ENCODE measurements around the gene RAP1GDS1.
"Not testable (repeated sequence)": the region's sequence is repeated elsewhere in the genome, so short reads cannot be mapped to it uniquely, and the experiment has no call there.

RAP1GDS1 gene

GRCh38 chr4:98433691-98434090, 172.5 kb downstream of the RAP1GDS1 start:
- no peaks in the 10 kb centered on the region for H3K27me3 ChIP-seq (ENCODE audit: insufficient read depth, insufficient read length)
- TF ChIP-seq SUZ12 (IDR thresholded peaks at IDR 0.05; ENCODE audit: extremely low read depth, insufficient read depth, insufficient read length) (no peak), YY1 (IDR thresholded peaks at IDR 0.05; ENCODE audit: insufficient read depth, insufficient read length) (no peak), ZNF274 (IDR thresholded peaks at IDR 0.05; ENCODE audit: low read depth, low read length) (no peak)
- no peak for DNase-seq (ENCODE audit: low read depth, low spot score)
- no peaks in the 10 kb centered on the region for H3K9me3 ChIP-seq (ENCODE audit: insufficient read depth, low read length)
- no peak overlapping the region for H3K4me3 ChIP-seq (ENCODE audit: insufficient read length, low read depth)
- peaks cover 6% of the 10 kb centered on the region for H3K36me3 ChIP-seq (ENCODE audit: insufficient read depth, insufficient read length, low read length)
- no peaks in the 10 kb centered on the region for H3K4me1 ChIP-seq (ENCODE audit: insufficient read depth, insufficient read length)
- no peak overlapping the region for H3K9ac ChIP-seq (ENCODE audit: insufficient read length, low read depth)

DNA sequence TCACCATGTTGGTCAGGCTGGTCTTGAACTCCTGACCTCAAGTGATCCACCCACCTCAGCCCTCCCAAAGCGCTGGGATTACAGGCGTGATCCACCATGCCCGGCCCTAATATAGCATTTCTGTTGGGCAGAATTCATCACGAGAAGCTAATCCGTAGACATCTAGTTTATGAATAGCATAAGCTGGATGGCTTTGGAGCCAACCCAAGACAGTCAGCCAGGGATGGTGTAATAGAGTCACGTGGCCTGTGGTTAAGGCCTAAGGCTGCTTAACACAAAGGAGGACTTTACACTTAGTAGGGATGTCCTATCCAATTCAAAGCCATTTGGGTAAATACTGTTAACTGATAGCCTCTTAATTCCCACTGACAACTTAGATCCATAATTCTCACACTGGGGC, 173.6 kb downstream of the RAP1GDS1 start:
- H3K4me1 ChIP-seq (ENCODE audit: insufficient read depth, insufficient read length): no peaks in the 10 kb centered on the region
- no peak for DNase-seq (ENCODE audit: low read depth, low spot score)
- H3K36me3 ChIP-seq (ENCODE audit: insufficient read depth, insufficient read length, low read length): peaks cover 6% of the 10 kb centered on the region
- no peak overlapping the region for H3K4me3 ChIP-seq (ENCODE audit: insufficient read length, low read depth)
- H3K9me3 ChIP-seq (ENCODE audit: insufficient read depth, low read length): no peaks in the 10 kb centered on the region
- no peak overlapping the region for H3K9ac ChIP-seq (ENCODE audit: insufficient read length, low read depth)
- H3K27me3 ChIP-seq (ENCODE audit: insufficient read depth, insufficient read length): no peaks in the 10 kb centered on the region
- no peak for TF ChIP-seq ZNF274 (IDR thresholded peaks at IDR 0.05; ENCODE audit: low read depth, low read length)
- TF ChIP-seq YY1 (IDR thresholded peaks at IDR 0.05; ENCODE audit: insufficient read depth, insufficient read length): no peak

- DNase-seq (ENCODE audit: low read depth, low spot score): no peak
- H3K9me3 ChIP-seq (ENCODE audit: insufficient read depth, low read length): no peaks in the 10 kb centered on the region
- H3K9ac ChIP-seq (ENCODE audit: insufficient read length, low read depth): no peak overlapping the region
- H3K36me3 ChIP-seq (ENCODE audit: insufficient read depth, insufficient read length, low read length): peaks cover 4% of the 10 kb centered on the region
- no peaks in the 10 kb centered on the region for H3K27me3 ChIP-seq (ENCODE audit: insufficient read depth, insufficient read length)
- H3K4me1 ChIP-seq (ENCODE audit: insufficient read depth, insufficient read length): no peaks in the 10 kb centered on the region
- no peak overlapping the region for H3K4me3 ChIP-seq (ENCODE audit: insufficient read length, low read depth)
- TF ChIP-seq ZNF274 (IDR thresholded peaks at IDR 0.05; ENCODE audit: low read depth, low read length) (no peak), YY1 (IDR thresholded peaks at IDR 0.05; ENCODE audit: insufficient read depth, insufficient read length) (no peak), SUZ12 (IDR thresholded peaks at IDR 0.05; ENCODE audit: extremely low read depth, insufficient read depth, insufficient read length) (no peak)
Observed at GRCh38 chr4:98444371-98444770, 183.2 kb downstream of the RAP1GDS1 start.

- H3K4me1 ChIP-seq (ENCODE audit: insufficient read depth, insufficient read length): no peaks in the 10 kb centered on the region
- H3K4me3 ChIP-seq (ENCODE audit: insufficient read length, low read depth): no peak overlapping the region
- TF ChIP-seq YY1 (IDR thresholded peaks at IDR 0.05; ENCODE audit: insufficient read depth, insufficient read length): no peak
- TF ChIP-seq SUZ12 (IDR thresholded peaks at IDR 0.05; ENCODE audit: extremely low read depth, insufficient read depth, insufficient read length): no peak
- TF ChIP-seq ZNF274 (IDR thresholded peaks at IDR 0.05; ENCODE audit: low read depth, low read length): no peak
- H3K36me3 ChIP-seq (ENCODE audit: insufficient read depth, insufficient read length, low read length): peaks cover 4% of the 10 kb centered on the region
- H3K9me3 ChIP-seq (ENCODE audit: insufficient read depth, low read length): no peaks in the 10 kb centered on the region
- DNase-seq (ENCODE audit: low read depth, low spot score): no peak
- no peak overlapping the region for H3K9ac ChIP-seq (ENCODE audit: insufficient read length, low read depth)
- H3K27me3 ChIP-seq (ENCODE audit: insufficient read depth, insufficient read length): no peaks in the 10 kb centered on the region
Observed at GRCh38 chr4:98446499-98447375, 185.6 kb downstream of the RAP1GDS1 start.

- Histone ChIP-seq H3K9ac (ENCODE audit: insufficient read length, low read depth) (no peak overlapping the region), H3K4me3 (ENCODE audit: insufficient read length, low read depth) (no peak overlapping the region), H3K36me3 (ENCODE audit: insufficient read depth, insufficient read length, low read length) (peaks cover 4% of the 10 kb centered on the region), H3K9me3 (ENCODE audit: insufficient read depth, low read length) (no peaks in the 10 kb centered on the region; the same call in 1 of the 2 replicates), H3K27me3 (ENCODE audit: insufficient read depth, insufficient read length) (no peaks in the 10 kb centered on the region), H3K4me1 (ENCODE audit: insufficient read depth, insufficient read length) (no peaks in the 10 kb centered on the region)
- no peak for TF ChIP-seq YY1 (IDR thresholded peaks at IDR 0.05; ENCODE audit: insufficient read depth, insufficient read length)
- no peak for TF ChIP-seq SUZ12 (IDR thresholded peaks at IDR 0.05; ENCODE audit: extremely low read depth, insufficient read depth, insufficient read length)
- TF ChIP-seq ZNF274 (IDR thresholded peaks at IDR 0.05; ENCODE audit: low read depth, low read length): no peak
- no peak for DNase-seq (ENCODE audit: low read depth, low spot score)
Observed at GRCh38 chr4:98447648-98448047, 186.5 kb downstream of the RAP1GDS1 start.

DNA sequence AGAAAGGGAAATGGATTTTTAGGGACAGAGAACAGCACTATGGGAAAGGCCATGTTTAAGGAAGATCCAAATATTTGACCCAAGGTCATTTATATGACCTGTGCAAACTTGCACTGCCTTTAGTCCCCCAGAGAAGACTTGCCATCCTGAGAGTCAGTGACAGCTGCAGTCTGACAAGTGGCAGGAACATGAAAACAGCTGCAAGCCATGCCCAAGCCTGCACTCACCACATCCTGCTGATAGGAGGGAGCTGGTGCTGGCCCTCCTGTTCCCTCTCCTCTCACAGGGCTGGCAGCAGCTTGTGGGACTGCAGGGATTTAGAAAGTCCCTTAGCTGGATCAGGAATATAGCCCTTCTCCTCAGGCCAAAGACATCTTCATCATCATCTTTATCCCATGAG, 187.7 kb downstream of the RAP1GDS1 start:
- DNase-seq (ENCODE audit: low read depth, low spot score): no peak
- Histone ChIP-seq H3K4me1 (ENCODE audit: insufficient read depth, insufficient read length) (no peaks in the 10 kb centered on the region), H3K9me3 (ENCODE audit: insufficient read depth, low read length) (no peaks in the 10 kb centered on the region; the same call in 1 of the 2 replicates), H3K4me3 (ENCODE audit: insufficient read length, low read depth) (no peak overlapping the region), H3K36me3 (ENCODE audit: insufficient read depth, insufficient read length, low read length) (peaks cover 3% of the 10 kb centered on the region), H3K9ac (ENCODE audit: insufficient read length, low read depth) (no peak overlapping the region), H3K27me3 (ENCODE audit: insufficient read depth, insufficient read length) (no peaks in the 10 kb centered on the region)
- TF ChIP-seq ZNF274 (IDR thresholded peaks at IDR 0.05; ENCODE audit: low read depth, low read length): no peak
- TF ChIP-seq SUZ12 (IDR thresholded peaks at IDR 0.05; ENCODE audit: extremely low read depth, insufficient read depth, insufficient read length): no peak
- no peak for TF ChIP-seq YY1 (IDR thresholded peaks at IDR 0.05; ENCODE audit: insufficient read depth, insufficient read length)

GRCh38 chr4:98452091-98452490, 190.9 kb downstream of the RAP1GDS1 start:
- no peaks in the 10 kb centered on the region for H3K36me3 ChIP-seq (ENCODE audit: insufficient read depth, insufficient read length, low read length)
- no peaks in the 10 kb centered on the region for H3K27me3 ChIP-seq (ENCODE audit: insufficient read depth, insufficient read length)
- no peaks in the 10 kb centered on the region for H3K4me1 ChIP-seq (ENCODE audit: insufficient read depth, insufficient read length)
- TF ChIP-seq SUZ12 (IDR thresholded peaks at IDR 0.05; ENCODE audit: extremely low read depth, insufficient read depth, insufficient read length) (no peak), YY1 (IDR thresholded peaks at IDR 0.05; ENCODE audit: insufficient read depth, insufficient read length) (no peak), ZNF274 (IDR thresholded peaks at IDR 0.05; ENCODE audit: low read depth, low read length) (no peak)
- no peak overlapping the region for H3K9ac ChIP-seq (ENCODE audit: insufficient read length, low read depth)
- H3K4me3 ChIP-seq (ENCODE audit: insufficient read length, low read depth): no peak overlapping the region
- H3K9me3 ChIP-seq (ENCODE audit: insufficient read depth, low read length): no peaks in the 10 kb centered on the region; the same call in 1 of the 2 replicates
- no peak for DNase-seq (ENCODE audit: low read depth, low spot score)

GRCh38 chr4:98457422-98457821, 196.2 kb downstream of the RAP1GDS1 start:
- not testable (repeated sequence) for H3K36me3 ChIP-seq (ENCODE audit: insufficient read depth, insufficient read length, low read length); DNase-seq (ENCODE audit: low read depth, low spot score); H3K4me3 ChIP-seq (ENCODE audit: insufficient read length, low read depth); H3K4me1 ChIP-seq (ENCODE audit: insufficient read depth, insufficient read length); H3K27me3 ChIP-seq (ENCODE audit: insufficient read depth, insufficient read length); H3K9ac ChIP-seq (ENCODE audit: insufficient read length, low read depth); H3K9me3 ChIP-seq (ENCODE audit: insufficient read depth, low read length)

DNA sequence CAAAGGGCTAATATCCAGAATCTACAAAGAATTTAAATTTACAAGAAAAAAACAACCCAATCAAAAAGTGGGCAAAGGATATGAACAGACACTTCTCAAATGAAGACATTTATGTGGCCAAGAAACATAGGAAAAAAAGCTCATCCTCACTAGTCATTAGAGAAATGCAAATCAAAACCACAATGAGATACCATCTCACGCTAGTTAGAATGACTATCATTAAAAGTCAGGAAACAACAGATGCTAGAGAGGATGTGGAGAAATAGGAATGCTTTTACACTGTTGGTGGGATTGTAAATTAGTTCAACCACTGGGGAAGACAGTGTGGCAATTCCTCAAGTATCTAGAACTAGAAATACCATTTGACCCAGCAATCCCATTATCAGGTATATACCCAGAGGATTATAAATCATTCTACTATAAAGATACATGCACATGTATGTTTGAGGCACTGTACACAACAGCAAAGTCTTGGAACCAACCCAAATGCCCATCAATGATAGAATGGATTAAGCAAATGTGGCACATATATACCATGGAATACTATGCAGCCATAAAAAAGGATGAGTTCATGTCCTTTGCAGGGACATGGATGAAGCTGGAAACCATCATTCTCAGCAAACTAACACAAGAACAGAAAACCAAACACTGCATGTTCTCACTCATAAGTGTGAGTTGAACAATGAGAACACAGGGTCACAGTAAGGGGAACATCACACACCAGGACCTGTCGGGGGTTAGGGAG, 200.1 kb downstream of the RAP1GDS1 start:
- H3K9me3 ChIP-seq (ENCODE audit: insufficient read depth, low read length); H3K4me3 ChIP-seq (ENCODE audit: insufficient read length, low read depth); H3K36me3 ChIP-seq (ENCODE audit: insufficient read depth, insufficient read length, low read length); H3K9ac ChIP-seq (ENCODE audit: insufficient read length, low read depth); H3K27me3 ChIP-seq (ENCODE audit: insufficient read depth, insufficient read length); H3K4me1 ChIP-seq (ENCODE audit: insufficient read depth, insufficient read length); DNase-seq (ENCODE audit: low read depth, low spot score): not testable (repeated sequence)

Data from NT2/D1 (cell line).